Posterior cingulate gyrus (tissue), 11 donors: Measurements from ENCODE around the gene KIR2DL4.
"Not testable (repeated sequence)": the region's sequence is repeated elsewhere in the genome, so short reads cannot be mapped to it uniquely, and the experiment has no call there.

Source experiments
- DNase-seq, 10 donors: peaks; one replicate each; pipeline versions ENCODE4 v3.0.0 to v3.0.0-alpha.2; 2020 to 2021; ENCODE audit warnings: mixed read lengths in 3 of 10
- intact Hi-C: fragments of 100-400 bp; cut with DNase I; formaldehyde crosslinking; loops from one replicate; pipeline ENCODE4 v1.15.1; 2023

The KIR2DL4 gene

DNA sequence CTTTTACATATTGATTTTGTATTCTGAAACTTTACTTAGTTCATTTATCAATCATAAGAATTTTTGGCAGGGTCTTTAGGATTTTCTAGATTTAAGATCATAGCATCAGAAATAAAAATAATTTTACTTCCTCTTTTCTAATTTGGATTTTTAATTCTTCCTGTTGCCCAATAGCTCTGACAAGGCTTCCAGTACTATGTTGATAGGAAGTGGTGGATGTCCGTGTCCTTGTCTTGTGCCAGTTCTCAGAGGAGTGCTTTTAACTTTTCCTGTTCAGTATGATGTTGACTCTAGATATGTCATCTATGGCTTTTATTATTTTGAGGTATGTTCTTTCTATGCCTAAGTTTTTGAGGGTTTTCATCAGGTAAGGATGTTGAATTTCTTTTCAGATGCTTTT lies 7.7 kb upstream of the KIR2DL4 start:
- no peak for DNase-seq
- intact Hi-C loops, result no loop called here

DNA sequence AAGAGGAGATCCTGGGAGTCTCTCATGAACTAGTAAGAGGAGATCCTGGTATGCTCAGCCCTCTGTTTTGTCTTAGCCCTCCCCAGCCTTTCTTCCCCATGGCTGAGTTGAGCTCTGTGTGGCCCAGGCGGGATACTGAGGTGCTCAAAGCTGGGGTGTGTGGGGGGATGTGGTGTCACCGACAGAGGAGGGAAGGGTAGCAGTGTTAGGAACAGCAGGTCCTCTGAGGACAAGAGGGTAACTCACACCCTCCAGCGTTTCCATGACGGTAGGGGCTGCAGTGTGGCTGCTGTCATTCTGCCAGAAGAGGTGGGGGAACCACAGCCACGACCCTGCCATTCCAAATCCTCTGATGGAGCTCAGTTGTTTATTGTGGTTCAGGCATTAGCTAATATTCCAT lies 691 bp downstream of the KIR2DL4 start:
- intact Hi-C loops, result no loop called here
- peak in 1 of 10 donors; percentile 12 for DNase-seq

DNA sequence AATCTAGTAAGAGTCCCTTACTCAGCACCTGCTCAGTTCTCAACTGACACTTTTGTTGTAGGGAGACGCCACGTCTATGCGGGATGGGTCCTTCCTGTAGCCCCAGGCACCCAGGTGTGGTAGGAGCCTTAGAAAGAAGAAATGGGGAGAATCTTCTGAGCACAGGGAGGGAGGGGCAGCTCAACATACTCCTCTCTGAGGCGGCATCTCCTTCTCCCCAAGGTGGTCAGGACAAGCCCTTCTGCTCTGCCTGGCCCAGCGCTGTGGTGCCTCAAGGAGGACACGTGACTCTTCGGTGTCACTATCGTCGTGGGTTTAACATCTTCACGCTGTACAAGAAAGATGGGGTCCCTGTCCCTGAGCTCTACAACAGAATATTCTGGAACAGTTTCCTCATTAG lies 1.2 kb downstream of the KIR2DL4 start:
- intact Hi-C loops, result no loop called here

DNA sequence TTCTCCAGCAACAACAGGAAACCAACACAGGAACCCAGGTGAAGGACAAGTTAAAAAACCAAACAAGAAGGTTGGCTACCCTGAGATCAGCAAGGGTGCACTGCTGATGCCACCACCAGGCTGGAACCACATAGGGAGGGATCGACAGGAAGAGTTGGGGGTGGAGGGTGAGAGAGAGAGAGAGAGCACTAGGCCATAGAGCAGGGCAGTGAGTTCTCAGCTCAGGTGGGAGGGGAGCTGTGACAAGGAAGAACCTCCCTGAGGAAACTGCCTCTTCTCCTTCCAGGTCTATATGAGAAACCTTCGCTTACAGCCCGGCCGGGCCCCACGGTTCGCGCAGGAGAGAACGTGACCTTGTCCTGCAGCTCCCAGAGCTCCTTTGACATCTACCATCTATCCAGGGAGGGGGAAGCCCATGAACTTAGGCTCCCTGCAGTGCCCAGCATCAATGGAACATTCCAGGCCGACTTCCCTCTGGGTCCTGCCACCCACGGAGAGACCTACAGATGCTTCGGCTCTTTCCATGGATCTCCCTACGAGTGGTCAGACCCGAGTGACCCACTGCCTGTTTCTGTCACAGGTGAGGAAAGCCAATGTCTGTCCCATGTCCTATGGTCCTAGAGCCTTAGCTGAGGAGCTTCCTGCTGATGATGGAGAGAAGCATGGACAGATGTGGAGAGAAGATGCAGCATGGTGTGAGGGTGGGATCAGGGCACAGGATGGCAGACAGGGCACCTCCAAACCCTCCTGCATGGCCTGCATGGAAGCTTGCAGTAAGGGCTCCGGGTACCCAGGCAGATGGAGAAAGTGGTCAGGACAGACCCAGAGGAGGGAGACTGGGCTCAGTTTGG lies 2.5 kb downstream of the KIR2DL4 start:
- DNase-seq, result no peak
- intact Hi-C loops, result no loop called here

More for the DNA sequence above, 1.2 kb downstream of the KIR2DL4 start:
- no peak for DNase-seq

DNA sequence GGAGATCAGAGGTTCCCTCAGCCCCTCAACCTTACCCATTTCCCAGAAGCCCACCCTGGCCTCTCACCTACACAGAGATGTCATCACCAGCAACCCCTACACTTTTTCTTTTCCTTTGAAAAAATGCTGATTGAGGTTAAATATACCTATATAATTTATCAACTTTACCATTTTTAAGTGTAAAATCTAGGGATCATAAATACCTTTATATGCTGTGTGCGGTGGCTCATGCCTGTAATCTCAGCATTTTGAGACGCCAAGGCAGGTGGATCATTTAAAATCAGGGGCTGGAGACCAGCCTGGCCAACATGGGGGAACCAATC lies 3.1 kb downstream of the KIR2DL4 start:
- intact Hi-C loops, result no loop called here
- no peak for DNase-seq

DNA sequence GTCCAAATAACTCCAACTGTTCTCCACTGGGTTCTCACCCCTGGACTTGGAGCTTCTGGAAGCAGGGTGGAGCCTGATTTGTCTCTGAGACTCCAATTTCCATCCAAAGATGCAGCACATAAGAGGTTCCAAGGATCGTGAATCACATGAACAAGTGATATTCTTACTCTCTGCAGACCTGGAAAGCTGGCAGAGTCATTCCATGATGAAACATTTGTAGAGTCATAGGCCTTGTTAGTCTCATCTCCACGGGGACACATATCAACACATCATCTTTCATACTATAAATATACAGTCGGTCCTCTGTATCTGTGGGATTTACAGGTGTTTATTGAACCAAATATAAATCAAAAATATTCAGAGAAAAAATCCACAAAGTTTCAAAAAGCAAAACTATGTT lies 11.2 kb downstream of the KIR2DL4 start:
- DNase-seq, intact Hi-C loops: not testable (repeated sequence)

DNA sequence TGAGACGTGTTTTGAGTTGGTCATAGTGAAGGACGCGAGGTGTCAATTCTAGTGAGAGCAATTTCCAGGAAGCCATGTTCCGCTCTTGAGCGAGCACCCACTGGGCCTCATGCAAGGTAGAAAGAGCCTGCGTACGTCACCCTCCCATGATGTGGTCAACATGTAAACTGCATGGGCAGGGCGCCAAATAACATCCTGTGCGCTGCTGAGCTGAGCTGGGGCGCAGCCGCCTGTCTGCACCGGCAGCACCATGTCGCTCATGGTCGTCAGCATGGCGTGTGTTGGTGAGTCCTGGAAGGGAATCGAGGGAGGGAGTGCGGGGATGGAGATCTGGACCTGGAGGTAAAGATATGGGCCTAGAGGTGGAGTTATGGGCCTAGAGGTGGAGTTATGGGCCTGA lies 12.8 kb downstream of the KIR2DL4 start, which contains the start of gene KIR3DL1:
Gene KIR3DL1 (plus strand): TSS at position 218 of the 400 bp plus-strand sequence.
- DNase-seq, intact Hi-C loops: not testable (repeated sequence)

DNA sequence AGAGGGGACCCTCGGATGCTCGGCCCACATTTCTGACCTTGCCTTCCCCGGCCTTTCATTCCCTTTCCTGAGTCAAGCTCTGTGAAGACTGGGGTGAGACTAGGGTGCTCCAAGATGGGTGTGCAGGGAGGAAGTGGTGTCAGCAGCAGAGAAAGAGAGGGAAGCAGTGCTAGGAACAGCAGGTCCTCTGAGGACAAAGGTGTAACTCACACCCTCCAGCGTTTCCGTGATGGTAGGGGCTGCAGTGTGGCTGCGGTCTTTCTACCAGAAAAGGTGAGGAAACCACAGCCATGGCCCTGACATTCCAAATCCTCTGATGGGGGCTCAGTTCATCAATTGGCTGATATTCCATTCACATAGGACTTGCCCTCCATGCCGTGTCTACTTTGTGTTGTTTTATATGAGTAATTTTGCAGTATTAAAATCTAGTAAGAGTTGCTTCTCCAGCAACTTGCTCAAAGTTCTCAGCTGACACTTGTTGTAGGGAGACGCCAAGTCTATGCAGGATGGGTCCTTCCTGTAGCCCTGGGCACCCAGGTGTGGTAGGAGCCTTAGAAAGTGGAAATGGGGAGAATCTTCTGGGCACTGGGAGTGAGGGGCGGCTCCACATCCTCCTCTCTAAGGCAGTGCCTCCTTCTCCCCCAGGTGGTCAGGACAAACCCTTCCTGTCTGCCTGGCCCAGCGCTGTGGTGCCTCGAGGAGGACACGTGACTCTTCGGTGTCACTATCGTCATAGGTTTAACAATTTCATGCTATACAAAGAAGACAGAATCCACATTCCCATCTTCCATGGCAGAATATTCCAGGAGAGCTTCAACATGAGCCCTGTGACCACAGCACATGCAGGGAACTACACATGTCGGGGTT lies 14.5 kb downstream of the KIR2DL4 start:
- no peak for DNase-seq
- intact Hi-C loops, result no loop called here

DNA sequence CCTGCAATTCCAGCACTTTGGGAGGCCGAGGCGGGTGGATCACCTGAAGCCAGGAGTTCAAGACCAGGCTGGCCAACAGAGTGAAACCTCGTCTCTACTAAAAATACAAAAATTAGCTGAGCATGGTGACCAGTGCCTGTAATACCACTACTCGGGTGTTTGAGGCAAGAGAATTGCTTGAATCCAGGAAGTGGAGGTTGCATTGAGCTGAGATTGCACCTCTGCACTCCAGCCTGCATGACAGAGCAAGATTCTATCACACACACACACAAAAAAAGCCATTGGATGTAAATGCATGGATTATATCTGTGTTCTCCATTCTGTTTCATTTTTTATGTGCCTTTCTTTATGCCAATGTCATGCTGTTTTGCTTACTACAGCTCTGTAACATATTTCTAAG lies 21.0 kb downstream of the KIR2DL4 start:
- DNase-seq, intact Hi-C loops: not testable (repeated sequence)

DNA sequence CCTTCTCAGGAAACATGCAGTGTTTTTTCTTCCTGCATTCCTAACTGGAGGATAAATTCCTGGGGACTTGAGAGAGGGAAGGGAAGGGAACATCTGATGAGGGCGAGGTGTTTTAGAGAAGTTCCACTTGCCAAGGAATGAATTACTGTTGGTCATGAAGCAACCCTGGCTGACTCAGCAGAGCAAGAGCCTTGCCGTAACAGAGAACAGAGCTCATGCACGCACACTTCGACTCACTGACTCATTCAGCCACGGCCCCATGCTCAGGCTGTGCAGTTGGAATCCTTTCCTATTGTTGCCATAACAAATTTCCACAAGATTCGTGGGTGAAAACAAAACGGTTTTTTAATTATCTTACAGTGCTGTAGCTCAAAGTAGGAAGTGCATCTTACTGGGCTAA lies 21.9 kb downstream of the KIR2DL4 start:
- intact Hi-C loops, DNase-seq: not testable (repeated sequence)

DNA sequence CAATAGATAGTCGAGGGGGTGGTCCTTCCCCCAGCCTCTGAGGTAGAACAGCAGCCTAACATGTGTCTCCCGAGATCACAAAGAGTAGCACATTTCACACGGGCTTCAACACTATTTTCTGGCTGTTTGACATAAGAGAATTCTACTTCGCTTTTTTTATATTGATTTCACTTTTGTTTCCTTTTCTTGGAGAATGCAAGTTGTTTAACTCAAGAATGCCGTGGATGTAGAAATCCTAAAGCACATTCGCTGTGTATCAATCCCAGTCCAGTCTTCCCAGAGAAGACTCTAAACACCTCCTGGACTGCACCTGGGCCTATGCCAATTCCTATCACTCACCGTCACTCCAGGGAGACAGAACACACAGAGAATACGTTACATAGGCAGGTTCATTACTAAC lies 24.7 kb downstream of the KIR2DL4 start:
- intact Hi-C loops, DNase-seq: not testable (repeated sequence)

DNA sequence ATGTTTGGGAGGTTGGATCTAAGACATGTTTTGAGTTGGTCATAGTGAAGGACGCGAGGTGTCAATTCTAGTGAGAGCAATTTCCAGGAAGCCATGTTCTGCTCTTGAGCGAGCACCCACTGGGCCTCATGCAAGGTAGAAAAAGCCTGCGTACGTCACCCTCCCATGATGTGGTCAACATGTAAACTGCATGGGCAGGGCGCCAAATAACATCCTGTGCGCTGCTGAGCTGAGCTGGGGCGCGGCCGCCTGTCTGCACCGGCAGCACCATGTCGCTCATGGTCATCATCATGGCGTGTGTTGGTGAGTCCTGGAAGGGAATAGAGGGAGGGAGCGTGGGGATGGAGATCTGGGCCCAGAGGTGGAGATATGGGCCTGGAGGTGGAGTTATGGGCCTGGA lies 29.1 kb downstream of the KIR2DL4 start, which contains the start of gene KIR2DS4:
Gene KIR2DS4 (plus strand): TSS at position 181 of the 400 bp plus-strand sequence.
- DNase-seq, intact Hi-C loops: not testable (repeated sequence)

DNA sequence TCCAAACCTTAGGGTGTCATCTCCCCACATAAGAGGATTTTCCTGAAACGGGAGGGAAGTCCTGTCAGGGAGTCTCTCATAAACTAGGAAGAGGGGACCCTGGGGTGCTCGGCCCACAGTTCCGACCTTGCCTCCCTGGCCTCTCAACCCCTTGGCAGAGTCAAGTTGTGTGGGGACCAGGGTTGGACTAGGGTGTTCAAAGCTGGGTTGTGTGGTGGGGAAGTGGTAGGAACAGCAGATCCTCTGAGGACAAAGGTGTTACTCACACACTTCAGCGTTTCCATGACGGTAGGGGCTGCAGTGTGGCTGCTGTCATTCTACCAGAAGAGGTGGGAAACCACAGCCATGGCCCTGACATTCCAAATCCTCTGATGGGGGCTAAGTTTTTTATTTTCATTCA lies 31.7 kb downstream of the KIR2DL4 start:
- DNase-seq, intact Hi-C loops: not testable (repeated sequence)

DNA sequence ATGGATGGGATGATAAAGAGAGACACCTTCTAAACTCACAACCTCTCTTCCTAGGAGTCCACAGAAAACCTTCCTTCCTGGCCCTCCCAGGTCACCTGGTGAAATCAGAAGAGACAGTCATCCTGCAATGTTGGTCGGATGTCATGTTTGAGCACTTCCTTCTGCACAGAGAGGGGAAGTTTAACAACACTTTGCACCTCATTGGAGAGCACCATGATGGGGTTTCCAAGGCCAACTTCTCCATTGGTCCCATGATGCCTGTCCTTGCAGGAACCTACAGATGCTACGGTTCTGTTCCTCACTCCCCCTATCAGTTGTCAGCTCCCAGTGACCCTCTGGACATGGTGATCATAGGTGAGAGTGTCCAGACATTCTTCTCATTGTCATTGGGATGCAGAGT lies 34.1 kb downstream of the KIR2DL4 start:
- intact Hi-C loops, DNase-seq: not testable (repeated sequence)

DNA sequence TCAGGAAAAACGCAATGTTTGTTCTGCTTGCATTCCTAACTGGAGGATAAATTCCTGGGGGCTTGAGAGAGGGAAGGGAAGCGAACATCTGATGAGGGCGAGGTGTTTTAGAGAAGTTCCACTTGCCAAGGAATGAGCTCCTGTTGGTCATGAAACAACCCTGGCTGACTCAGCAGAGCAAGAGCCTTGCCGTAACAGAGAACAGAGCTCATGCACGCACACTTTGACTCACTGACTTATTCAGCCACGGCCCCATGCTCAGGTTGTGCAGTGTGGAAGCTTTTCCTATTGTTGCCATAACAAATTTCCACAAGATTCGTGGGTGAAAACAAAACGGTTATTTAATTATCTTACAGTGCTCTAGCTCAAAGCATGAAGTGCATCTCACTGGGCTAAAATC lies 39.8 kb downstream of the KIR2DL4 start:
- intact Hi-C loops, DNase-seq: not testable (repeated sequence)

DNA sequence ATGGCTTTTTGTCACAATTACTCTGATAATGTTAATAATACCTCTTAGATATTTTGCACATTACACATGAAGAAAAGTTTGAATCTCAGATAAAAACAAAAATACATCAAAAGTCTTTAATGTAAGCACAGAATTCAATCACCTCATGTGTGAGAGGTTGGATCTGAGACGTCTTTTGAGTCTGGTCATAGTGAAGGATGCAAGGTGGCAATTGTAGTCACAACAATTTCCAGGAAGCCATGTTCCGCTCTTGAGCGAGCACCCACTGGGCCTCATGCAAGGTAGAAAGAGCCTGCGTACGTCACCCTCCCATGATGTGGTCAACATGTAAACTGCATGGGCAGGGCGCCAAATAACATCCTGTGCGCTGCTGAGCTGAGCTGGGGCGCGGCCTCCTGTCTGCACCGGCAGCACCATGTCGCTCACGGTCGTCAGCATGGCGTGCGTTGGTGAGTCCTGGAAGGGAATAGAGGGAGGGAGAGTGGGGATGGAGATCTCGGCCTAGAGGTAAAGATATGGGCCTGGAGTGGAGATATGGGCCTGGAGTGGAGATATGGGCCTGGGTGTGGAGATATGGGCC lies 46.7 kb downstream of the KIR2DL4 start, which contains the start of gene KIR3DL2:
Gene KIR3DL2 (plus strand): TSS at position 383 of the 580 bp plus-strand sequence. CDS start 33 bp downstream, at position 416.
- DNase-seq, intact Hi-C loops: not testable (repeated sequence)

DNA sequence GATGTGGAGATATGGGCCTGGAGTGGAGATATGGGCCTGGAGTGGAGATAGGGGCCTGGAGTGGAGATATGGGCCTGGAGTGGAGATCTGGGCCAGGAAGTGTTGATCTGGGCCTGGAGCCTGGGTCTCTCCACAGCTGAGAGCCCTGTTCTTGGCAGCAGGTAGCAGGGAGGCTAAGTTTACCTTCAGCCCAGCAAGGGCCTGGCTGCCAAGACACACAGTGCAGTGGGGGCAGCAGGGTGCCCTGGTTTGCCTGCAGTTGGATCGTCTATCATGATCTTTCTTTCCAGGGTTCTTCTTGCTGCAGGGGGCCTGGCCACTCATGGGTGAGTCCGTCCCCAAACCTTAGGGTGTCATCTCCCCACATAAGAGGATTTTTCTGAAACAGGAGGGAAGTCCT lies 47.5 kb downstream of the KIR2DL4 start:
- DNase-seq, result no peak
- intact Hi-C loops, result no loop called here

DNA sequence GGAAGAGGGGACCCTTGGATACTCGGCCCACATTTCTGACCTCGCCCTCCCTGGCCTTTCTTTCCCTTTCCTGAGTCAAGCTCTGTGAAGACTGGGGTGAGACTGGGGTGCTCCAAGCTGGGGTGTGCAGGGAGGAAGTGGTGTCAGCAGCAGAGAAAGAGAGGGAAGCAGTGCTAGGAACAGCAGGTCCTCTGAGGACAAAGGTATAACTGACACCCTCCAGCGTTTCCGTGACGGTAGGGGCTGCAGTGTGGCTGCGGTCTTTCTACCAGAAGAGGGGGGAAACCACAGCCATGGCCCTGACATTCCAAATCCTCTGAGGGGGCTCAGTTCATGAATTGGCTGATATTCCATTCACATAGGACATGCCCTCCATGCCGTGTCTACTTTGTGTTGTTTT lies 47.9 kb downstream of the KIR2DL4 start:
- DNase-seq, result no peak
- intact Hi-C loops, result no loop called here

DNA sequence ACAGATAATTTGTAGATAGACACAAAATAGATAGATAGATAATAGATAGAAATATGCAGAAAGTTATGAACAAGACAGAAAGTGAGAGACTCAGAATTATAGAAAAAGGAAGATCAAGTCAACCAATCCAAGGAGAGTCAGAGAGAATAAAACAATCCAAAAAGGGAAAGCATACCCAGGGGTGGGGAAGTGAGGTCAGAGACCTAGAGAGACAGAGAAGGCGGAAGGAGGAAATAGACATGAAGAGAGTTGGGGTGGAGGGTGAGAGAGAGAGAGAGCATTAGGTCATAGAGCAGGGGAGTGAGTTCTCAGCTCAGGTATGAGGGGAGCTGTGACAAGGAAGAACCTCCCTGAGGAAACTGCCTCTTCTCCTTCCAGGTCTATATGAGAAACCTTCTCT lies 51.8 kb downstream of the KIR2DL4 start:
- intact Hi-C loops, DNase-seq: not testable (repeated sequence)

DNA sequence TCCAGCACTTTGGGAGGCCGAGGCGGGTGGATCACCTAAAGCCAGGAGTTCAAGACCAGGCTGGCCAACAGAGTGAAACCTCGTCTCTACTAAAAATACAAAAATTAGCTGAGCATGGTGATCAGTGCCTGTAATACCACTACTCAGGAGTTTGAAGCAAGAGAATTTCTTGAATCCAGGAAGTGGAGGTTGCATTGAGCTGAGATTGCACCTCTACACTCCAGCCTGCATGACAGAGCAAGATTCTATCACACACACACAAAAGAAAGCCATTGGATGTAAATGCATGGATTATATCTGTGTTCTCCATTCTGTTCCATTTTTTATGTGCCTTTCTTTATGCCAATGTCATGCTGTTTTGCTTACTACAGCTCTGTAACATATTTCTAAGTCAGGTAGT lies 55.1 kb downstream of the KIR2DL4 start:
- DNase-seq, intact Hi-C loops: not testable (repeated sequence)

DNA sequence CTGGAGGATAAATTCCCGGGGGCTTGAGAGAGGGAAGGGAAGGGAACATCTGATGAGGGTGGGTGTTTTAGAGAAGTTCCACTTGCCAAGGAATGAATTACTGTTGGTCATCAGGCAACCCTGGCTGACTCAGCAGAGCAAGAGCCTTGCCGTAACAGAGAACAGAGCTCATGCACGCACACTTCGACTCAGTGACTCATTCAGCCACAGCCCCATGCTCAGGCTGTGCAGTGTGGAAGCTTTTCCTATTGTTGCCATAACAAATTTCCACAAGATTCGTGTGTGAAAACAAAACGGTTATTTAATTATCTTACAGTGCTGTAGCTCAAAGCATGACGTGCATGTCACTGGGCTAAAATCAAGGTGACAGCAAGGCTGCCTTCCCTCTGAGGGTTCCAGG lies 56.0 kb downstream of the KIR2DL4 start:
- DNase-seq, intact Hi-C loops: not testable (repeated sequence)
